Measurements from ENCODE around the gene TRPC5OS. TPM values are rescaled to one million over a fixed set of nuclear protein-coding genes. Genes with fewer than 3 reads are reported as not detected.

The TRPC5OS gene
- total RNA-seq (0.04 TPM in 1 of 2 replicates, not detected in the other), polyA plus RNA-seq (not detected in 2 replicates)

GRCh38 chrX:111875881-111876280 is at the start of gene TRPC5OS:
TSS of gene TRPC5OS (plus strand) at chrX:111876181. CDS start at chrX:111901850, 25,669 bp downstream.
- Histone ChIP-seq H3K4me3 (no peak within 1 kb of the TSS), H3K9me3 (ENCODE audit: low read depth) (no peaks in the 10 kb centered on the region), H3K27ac (no peak within 1 kb of the TSS), H3K36me3 (no peaks in the 10 kb centered on the region), H3K27me3 (no peaks in the 10 kb centered on the region), H3K4me1 (ENCODE audit: low read depth) (no peaks in the 10 kb centered on the region)
- TF ChIP-seq CTCF (IDR thresholded peaks at IDR 0.05; ENCODE audit: low read depth, low read length) = no peak
- DNase-seq (ENCODE audit: low read depth in 1 of 2, low spot score in 1 of 2) = no peak

- no peak for TF ChIP-seq CTCF (IDR thresholded peaks at IDR 0.05; ENCODE audit: low read depth, low read length)
- no peaks in the 10 kb centered on the region for H3K4me1 ChIP-seq (ENCODE audit: low read depth)
- H3K9me3 ChIP-seq (ENCODE audit: low read depth) = no peaks in the 10 kb centered on the region
- H3K27ac ChIP-seq = no peak overlapping the region
- DNase-seq (ENCODE audit: low read depth in 1 of 2, low spot score in 1 of 2) = no peak
- H3K4me3 ChIP-seq = no peak overlapping the region
- H3K36me3 ChIP-seq = no peaks in the 10 kb centered on the region
- H3K27me3 ChIP-seq = no peaks in the 10 kb centered on the region
These were observed 46.6 kb upstream of the TRPC5OS start for GRCh38 chrX:111829345-111829744.

- TF ChIP-seq CTCF (IDR thresholded peaks at IDR 0.05; ENCODE audit: low read depth, low read length) = no peak
- H3K27ac ChIP-seq = no peak overlapping the region
These were observed 45.4 kb upstream of the TRPC5OS start for GRCh38 chrX:111830571-111830970.

GRCh38 chrX:111831343-111831742 is 44.6 kb upstream of the TRPC5OS start:
- no peak for DNase-seq (ENCODE audit: low read depth in 1 of 2, low spot score in 1 of 2)
- Histone ChIP-seq H3K9me3 (ENCODE audit: low read depth) (no peaks in the 10 kb centered on the region), H3K27ac (no peak overlapping the region), H3K36me3 (no peaks in the 10 kb centered on the region), H3K4me1 (ENCODE audit: low read depth) (peaks cover 5% of the 10 kb centered on the region), H3K4me3 (no peak overlapping the region), H3K27me3 (no peaks in the 10 kb centered on the region)
- no peak for TF ChIP-seq CTCF (IDR thresholded peaks at IDR 0.05; ENCODE audit: low read depth, low read length)

More at GRCh38 chrX:111830571-111830970, 45.4 kb upstream of the TRPC5OS start:
- no peak for DNase-seq (ENCODE audit: low read depth in 1 of 2, low spot score in 1 of 2)
- Histone ChIP-seq H3K4me3 (no peak overlapping the region), H3K36me3 (no peaks in the 10 kb centered on the region), H3K27me3 (no peaks in the 10 kb centered on the region), H3K9me3 (ENCODE audit: low read depth) (no peaks in the 10 kb centered on the region), H3K4me1 (ENCODE audit: low read depth) (no peaks in the 10 kb centered on the region)

- Histone ChIP-seq H3K27me3 (no peaks in the 10 kb centered on the region), H3K36me3 (no peaks in the 10 kb centered on the region), H3K4me3 (no peak overlapping the region), H3K4me1 (ENCODE audit: low read depth) (peaks cover 20% of the 10 kb centered on the region), H3K27ac (peak overlapping the region; percentile 87), H3K9me3 (ENCODE audit: low read depth) (no peaks in the 10 kb centered on the region)
- no peak for TF ChIP-seq CTCF (IDR thresholded peaks at IDR 0.05; ENCODE audit: low read depth, low read length)
- DNase-seq (ENCODE audit: low read depth in 1 of 2, low spot score in 1 of 2) = peak in 1 of 2 donors; percentile 75
These were observed 38.8 kb upstream of the TRPC5OS start for GRCh38 chrX:111837197-111837596.

Data from cardiac muscle cell (in vitro differentiated cells and primary cell).